Natural killer cell (primary cell): Measurements from ENCODE around the gene CD86. TPM values are rescaled to one million over a fixed set of nuclear protein-coding genes. Genes with fewer than 3 reads are reported as not detected.

Source experiments
- ATAC-seq, 3 donors: fragments of 150-1000 bp in 2 of 3; fragments of 200-7000 bp in 1 of 3; cut with Tn5 transposase; 1 replicate in 1 of 3; 2 replicates in 2 of 3; pipeline ENCODE4 v1.10.0; 2021; ENCODE audit warnings: mild to moderate bottlenecking in 2 of 3, moderate library complexity in 2 of 3
- DNase-seq, 2 donors: peaks; one replicate each; pipeline versions ENCODE4 v3.0.0 to v3.0.0-alpha.2; 2013 to 2021; ENCODE audit warnings: mixed read lengths in 1 of 2
- H3K27ac ChIP-seq: one replicate; pipeline ENCODE4 v1.5.1; 2013; ENCODE audit warnings: mild to moderate bottlenecking, low read length
- H3K27me3 ChIP-seq: one replicate; pipeline ENCODE4 v1.6.1; 2013; ENCODE audit warnings: low read length; ENCODE audit not compliant: control insufficient read depth, insufficient read depth
- H3K36me3 ChIP-seq: one replicate; pipeline ENCODE4 v1.6.1; 2013; ENCODE audit warnings: low read length; ENCODE audit not compliant: control insufficient read depth, insufficient read depth
- H3K4me1 ChIP-seq: one replicate; pipeline ENCODE4 v1.6.1; 2013; ENCODE audit warnings: low read length; ENCODE audit not compliant: control insufficient read depth, insufficient read depth
- H3K4me3 ChIP-seq: one replicate; pipeline ENCODE4 v1.5.1; 2013; ENCODE audit warnings: low read length
- H3K9me3 ChIP-seq: one replicate; pipeline ENCODE4 v1.6.1; 2013; ENCODE audit warnings: low read length; ENCODE audit not compliant: control insufficient read depth, insufficient read depth
- H3K27ac Mint-ChIP-seq, 2 donors: one replicate each; pipeline ENCODE4 v1.8.0; 2022; ENCODE audit warnings: mild to moderate bottlenecking in 2 of 2, mixed read lengths in 2 of 2, moderate library complexity in 1 of 2
- H3K27me3 Mint-ChIP-seq, 2 donors: one replicate each; pipeline ENCODE4 v1.8.0; 2022; ENCODE audit warnings: low read depth in 2 of 2, mixed read lengths in 2 of 2
- H3K36me3 Mint-ChIP-seq: one replicate; pipeline ENCODE4 v1.8.0; 2022; ENCODE audit warnings: mixed read lengths
- H3K4me1 Mint-ChIP-seq, 2 donors: one replicate each; pipeline ENCODE4 v1.8.0; 2022; ENCODE audit warnings: mixed read lengths in 2 of 2
- H3K4me3 Mint-ChIP-seq: one replicate; pipeline ENCODE4 v1.8.0; 2022; ENCODE audit warnings: mild to moderate bottlenecking, moderate library complexity, mixed read lengths
- H3K9me3 Mint-ChIP-seq, 2 donors: one replicate each; pipeline ENCODE4 v1.8.0; 2022; ENCODE audit warnings: mixed read lengths in 2 of 2
- WGBS: methylation state at CpG from one replicate; pipeline ENCODE4 v1.1.7; 2013; ENCODE audit warnings: missing lambda C conversion rate; ENCODE audit not compliant: insufficient coverage; 5-methylcytosine and 5-hydroxymethylcytosine counted together
- intact Hi-C: fragments of 100-400 bp; cut with micrococcal nuclease; formaldehyde crosslinking; loops from one replicate; pipeline ENCODE4 v1.14.2; 2022
- total RNA-seq, 4 donors: library from RNA; stranded (reverse); fragments of 120-200 nt in 1 of 4; gene quantifications; one replicate each; pipeline versions ENCODE4 v1.2.3 to v1.2.4, GENCODE V29; 2013 to 2022
- TF ChIP-seq, protein P1 (sequence below): fragments of 200-600 bp; IDR thresholded peaks from one replicate; pipeline ENCODE4 v1.8.0; 2022; ENCODE audit warnings: antibody characterized with exemption

Gene CD86
- total RNA-seq, 3 donors from 2014 or later (not counting 1 experiment from before 2014, with no cell fraction given) = 2.1 to 6.9 (median 4.7) TPM

DNA sequence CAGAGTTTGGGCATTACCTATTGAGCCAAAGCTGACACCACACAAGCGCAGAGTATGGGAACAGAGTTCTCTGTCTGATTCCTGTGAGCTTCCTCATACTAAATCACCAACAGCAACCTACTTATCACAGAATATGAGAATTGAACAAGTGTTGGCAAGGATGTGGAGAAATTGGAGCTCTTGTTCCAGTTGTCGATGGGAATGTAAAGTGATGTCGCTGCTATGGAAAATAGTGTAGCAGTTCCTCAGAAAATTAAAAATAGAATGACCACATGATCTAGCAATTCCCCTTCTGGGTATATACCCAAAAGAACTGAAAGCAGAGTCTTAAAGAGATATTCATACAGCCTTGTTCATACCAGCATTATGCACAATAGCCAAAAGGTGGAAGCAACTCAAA, 33.4 kb downstream of the CD86 start:
- H3K9me3 Mint-ChIP-seq = no peaks in the 10 kb centered on the region
- H3K27ac Mint-ChIP-seq = no peak overlapping the region
- TF ChIP-seq, protein P1, sequence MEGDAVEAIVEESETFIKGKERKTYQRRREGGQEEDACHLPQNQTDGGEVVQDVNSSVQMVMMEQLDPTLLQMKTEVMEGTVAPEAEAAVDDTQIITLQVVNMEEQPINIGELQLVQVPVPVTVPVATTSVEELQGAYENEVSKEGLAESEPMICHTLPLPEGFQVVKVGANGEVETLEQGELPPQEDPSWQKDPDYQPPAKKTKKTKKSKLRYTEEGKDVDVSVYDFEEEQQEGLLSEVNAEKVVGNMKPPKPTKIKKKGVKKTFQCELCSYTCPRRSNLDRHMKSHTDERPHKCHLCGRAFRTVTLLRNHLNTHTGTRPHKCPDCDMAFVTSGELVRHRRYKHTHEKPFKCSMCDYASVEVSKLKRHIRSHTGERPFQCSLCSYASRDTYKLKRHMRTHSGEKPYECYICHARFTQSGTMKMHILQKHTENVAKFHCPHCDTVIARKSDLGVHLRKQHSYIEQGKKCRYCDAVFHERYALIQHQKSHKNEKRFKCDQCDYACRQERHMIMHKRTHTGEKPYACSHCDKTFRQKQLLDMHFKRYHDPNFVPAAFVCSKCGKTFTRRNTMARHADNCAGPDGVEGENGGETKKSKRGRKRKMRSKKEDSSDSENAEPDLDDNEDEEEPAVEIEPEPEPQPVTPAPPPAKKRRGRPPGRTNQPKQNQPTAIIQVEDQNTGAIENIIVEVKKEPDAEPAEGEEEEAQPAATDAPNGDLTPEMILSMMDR = no peak
- intact Hi-C loops = no loop called here
- no peaks in the 10 kb centered on the region for H3K36me3 Mint-ChIP-seq
- 96% methylated on average over 3 of the region's 3 CpGs for WGBS
- no peak overlapping the region for H3K27ac ChIP-seq
- DNase-seq = no peak
- no peak for ATAC-seq
- no peak overlapping the region for H3K4me3 ChIP-seq
- H3K4me1 Mint-ChIP-seq = peaks cover 6 to 10% of the 10 kb centered on the region in 2 donors
- H3K9me3 ChIP-seq = no peaks in the 10 kb centered on the region
- peaks cover 21% of the 10 kb centered on the region for H3K4me1 ChIP-seq
- no peak overlapping the region for H3K4me3 Mint-ChIP-seq
- H3K27me3 ChIP-seq = no peaks in the 10 kb centered on the region
- H3K36me3 ChIP-seq = no peaks in the 10 kb centered on the region
- peaks cover 0 to 6% of the 10 kb centered on the region in 2 donors for H3K27me3 Mint-ChIP-seq

DNA sequence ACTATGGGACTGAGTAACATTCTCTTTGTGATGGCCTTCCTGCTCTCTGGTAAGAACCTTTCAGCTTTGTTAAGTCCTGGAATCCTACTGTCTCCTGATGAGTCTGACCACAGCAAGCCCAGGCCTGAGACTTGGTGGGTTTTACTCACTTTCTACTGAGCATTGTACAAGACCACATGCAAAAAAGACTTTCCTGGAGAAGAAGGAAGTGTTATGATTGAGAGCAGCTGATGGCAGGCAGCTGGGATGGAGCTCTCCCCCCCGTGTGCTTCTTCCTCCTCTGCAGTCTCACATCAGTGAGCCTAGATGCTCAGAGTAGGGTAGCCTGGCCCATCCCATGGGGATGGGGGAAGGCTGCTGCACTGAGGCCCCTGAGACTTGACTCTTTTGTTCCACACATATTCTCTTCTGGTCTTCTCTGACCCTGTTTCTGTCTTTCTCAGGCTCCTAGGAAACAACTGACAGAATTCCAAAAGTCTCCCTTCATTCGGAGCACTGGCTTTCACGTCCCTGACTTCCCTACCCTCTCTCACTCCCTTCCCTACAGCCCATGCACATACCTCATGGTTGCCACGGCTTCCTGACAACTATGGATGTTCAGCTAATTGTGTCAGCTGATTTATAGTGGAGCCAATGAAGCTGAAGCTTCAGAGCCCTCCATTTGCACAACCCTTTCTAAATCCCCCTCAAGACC, 36.6 kb downstream of the CD86 start:
- Histone ChIP-seq H3K4me1 (peaks cover 18% of the 10 kb centered on the region), H3K36me3 (no peaks in the 10 kb centered on the region), H3K27me3 (no peaks in the 10 kb centered on the region), H3K4me3 (no peak overlapping the region), H3K9me3 (no peaks in the 10 kb centered on the region), H3K27ac (no peak overlapping the region)
- peaks cover 6 to 10% of the 10 kb centered on the region in 2 donors for H3K4me1 Mint-ChIP-seq
- peak overlapping the region in 1 of 2 donors; percentile 52 for H3K27ac Mint-ChIP-seq
- no peaks in the 10 kb centered on the region for H3K36me3 Mint-ChIP-seq
- H3K27me3 Mint-ChIP-seq = peaks cover 0 to 3% of the 10 kb centered on the region in 2 donors
- no peaks in the 10 kb centered on the region for H3K9me3 Mint-ChIP-seq
- ATAC-seq (no peak), DNase-seq (no peak)
- intact Hi-C loops = no loop called here
- 84% methylated on average over 2 of the region's 4 CpGs for WGBS
- TF ChIP-seq, protein P1 = no peak
- H3K4me3 Mint-ChIP-seq = no peak overlapping the region

DNA sequence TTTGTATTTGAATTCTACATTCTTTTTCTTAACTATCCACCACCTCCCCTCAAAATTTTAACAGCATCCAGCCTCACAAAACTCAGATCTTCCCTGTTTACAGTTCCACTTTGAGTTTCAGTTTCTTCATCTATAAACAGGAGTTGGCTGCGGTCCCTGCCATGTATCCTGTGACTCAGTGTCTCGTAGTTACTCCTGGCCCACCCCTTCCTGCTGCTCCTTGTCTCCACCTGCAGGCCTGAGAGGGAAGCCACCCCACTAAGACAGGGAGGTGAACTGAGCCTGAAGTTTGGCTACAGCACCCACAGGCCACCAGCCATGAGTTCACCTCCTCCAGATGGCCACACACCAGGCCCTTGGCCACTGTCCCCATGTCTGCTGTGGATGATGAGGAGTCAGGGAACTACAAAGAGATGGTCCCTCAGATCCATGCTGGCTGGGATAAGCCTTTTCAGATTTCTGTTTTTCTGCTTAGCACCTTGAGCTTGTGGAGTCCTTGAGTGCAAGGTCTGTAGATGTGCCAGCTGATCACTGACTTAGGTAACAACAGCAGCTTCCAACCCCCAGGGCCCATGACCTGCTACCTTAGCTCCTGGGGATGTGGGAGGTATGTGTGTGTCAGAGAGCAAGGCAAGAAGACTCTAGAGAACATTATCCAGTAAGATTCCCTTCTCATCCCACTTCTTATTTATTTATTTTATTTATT, 37.5 kb downstream of the CD86 start:
- Mint-ChIP-seq H3K36me3 (no peaks in the 10 kb centered on the region), H3K9me3 (no peaks in the 10 kb centered on the region), H3K4me3 (no peak overlapping the region), H3K4me1 (peaks cover 6 to 10% of the 10 kb centered on the region in 2 donors), H3K27ac (peak overlapping the region in 1 of 2 donors; percentile 52), H3K27me3 (peaks cover 0 to 3% of the 10 kb centered on the region in 2 donors)
- WGBS = 47% methylated on average over 2 of the region's 2 CpGs
- intact Hi-C loops = no loop called here
- DNase-seq (peak in 1 of 2 donors; percentile 59), ATAC-seq (peak; percentile 26 to 53 (median 47))
- Histone ChIP-seq H3K4me3 (no peak overlapping the region), H3K36me3 (no peaks in the 10 kb centered on the region), H3K27me3 (no peaks in the 10 kb centered on the region), H3K27ac (no peak overlapping the region), H3K9me3 (no peaks in the 10 kb centered on the region), H3K4me1 (peaks cover 18% of the 10 kb centered on the region)
- TF ChIP-seq, protein P1 = no peak
